ENCODE measurements around the gene SEPTIN8.

Gene SEPTIN8

DNA sequence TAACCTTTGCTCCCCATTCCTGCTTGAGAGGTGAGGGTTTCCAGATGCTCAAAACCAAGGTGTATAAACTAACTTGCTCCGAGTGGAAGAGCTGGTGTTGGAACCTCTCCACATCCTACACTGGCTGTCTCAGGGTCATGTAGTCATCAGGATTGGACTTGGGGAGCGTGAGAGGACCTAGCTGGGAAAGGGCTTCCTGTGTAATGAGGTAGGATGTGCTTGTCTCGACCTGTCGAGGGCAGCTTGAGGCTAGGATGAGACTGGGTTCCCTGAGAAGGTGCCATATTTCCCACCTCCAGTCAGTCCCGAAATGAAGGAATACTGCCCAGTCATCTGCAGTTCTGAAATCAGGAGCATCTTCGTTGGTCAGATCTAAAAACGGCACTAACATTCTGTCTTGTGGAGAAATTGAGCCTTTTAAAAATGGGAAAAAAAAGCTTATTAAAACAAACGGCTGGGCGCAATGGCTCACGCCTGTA, 28.5 kb downstream of the SEPTIN8 start:
- no peak for DNase-seq (ENCODE audit: low read depth in 2 of 2)

DNA sequence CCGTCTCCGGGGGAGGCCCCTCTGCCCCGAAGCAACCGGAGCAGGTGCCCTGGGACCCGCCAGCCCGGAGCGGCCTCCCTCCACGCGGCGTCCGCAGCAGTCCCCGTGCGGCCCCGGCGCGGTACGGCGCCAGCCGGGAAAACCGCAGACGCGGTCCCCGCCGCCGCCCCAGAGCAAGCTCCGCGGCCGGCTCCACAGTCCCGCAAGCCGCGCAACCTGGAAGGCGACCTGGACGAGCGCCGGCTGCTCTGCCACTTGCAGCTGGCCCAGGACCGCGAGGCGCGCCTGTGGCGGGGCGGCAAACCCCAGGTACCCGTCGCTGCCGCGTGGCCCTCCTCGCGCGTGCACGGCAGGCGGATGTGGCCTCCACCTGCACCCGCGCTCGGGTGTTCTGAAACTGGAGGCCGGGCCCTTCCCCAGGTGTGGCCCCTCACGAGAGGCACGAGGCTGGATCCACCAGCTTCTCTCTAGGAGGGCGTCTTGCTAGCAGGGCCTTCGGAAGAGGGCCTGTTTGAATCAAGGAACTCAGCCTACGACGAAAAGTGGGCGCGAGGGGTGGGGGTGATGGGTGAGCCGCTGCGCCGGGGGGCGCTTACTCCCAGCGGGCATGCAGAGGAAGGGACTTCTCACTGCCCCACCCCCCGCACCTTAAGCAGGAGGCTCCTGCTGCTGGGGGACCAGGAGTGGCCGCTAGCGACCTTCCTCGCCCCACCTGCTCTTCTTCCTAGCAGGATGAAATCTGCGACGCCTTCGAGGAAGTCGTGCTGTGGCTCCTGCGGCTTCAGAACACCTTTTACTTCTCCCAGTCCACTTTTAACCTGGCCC, 29.2 kb downstream of the SEPTIN8 start:
- peak in 1 of 2 experiments; percentile 26 for DNase-seq (ENCODE audit: low read depth in 2 of 2)

DNA sequence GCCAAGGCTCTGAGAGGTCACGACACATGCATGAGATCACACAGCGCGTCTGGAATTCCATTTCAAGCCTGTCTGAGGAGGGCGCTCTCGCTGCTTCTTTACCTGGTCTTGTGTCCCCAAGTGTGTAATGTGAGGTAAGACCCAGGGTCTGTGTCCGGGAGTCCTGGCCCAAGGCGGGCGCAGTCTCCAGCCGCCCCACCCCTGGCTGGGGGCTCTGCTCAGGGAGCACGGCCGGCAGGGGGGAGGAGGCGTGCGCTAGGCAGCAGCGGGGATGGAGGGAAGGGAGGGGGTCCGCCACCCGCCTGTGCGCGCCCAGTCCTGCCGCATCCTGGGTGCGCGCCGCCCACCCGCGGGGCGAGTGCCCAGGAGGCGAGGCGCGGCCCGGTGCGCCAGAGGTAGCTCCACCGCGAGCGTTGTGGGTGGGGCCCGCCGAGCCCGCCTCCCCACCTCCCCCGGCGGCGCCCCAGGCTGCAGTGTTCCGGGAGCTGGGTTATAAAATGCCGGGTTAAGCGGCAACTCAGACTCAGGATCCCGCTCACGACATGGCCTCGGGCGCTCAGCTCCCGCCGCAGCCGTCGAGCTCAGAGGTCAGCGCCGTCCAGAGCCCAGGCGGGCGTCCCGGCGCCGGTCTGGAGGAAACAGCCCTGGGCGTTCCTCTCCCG, 30.0 kb downstream of the SEPTIN8 start, which contains the start of gene CCNI2:
TSS of gene CCNI2 (plus strand) at position 473 of the 662 bp plus-strand sequence. CDS start at position 543, 70 bp downstream.
- DNase-seq (ENCODE audit: low read depth in 2 of 2), result peak; percentile 31 to 45

DNA sequence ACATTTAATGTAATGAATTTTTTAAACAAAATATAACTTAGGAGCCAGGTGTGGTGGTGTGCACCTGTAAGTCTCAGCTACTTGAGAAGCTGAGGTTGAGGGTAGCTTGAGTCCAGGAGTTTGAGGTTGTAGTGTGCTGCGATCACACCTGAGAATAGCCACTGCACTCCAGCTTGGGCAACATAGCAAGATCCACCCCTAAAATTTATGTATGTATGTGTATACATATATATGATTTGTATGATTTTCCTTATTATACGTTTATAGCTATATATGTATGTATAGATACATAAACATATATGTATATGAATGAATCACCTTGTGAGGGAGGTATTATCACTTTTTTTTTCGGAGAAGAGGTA, 30.5 kb downstream of the SEPTIN8 start:
- no peak for DNase-seq (ENCODE audit: low read depth in 2 of 2)

DNA sequence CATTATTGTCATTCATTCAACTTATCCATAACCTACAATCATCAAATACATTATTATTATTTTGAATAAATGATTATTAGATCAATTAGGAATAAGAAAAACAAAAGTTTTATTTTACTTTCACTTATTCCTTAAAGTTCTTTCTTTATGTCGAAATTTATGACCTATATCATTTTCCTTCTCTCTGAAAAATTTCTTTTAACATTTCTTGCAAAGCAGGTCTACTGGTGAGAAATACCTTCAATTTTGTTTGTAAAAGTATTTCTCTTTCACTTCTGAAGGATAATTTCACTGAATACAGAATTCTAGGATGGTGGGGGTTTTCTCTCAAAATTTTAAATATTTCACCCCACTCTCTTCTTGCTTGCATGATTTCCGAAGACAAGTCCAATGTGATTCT, 32.4 kb downstream of the SEPTIN8 start:
- DNase-seq (ENCODE audit: low read depth in 2 of 2), result no peak

DNA sequence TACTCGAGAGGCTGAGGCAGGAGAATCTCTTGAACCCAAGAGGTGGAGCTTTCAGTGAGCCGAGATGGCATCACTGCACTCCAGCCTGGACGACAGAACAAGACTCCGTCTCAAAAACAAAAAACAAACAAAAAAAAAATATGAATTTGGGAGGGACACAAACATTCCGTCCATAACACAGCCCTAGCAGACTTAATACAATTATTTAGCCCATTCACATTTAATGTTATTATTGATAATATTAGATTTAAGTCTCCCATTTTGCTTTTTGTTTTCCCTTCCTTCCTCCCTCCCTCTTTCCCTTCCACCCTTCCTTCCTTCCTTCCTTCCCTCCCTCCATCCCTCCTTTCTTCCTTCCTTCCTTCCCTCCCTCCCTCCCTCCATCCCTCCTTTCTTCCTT, 34.4 kb downstream of the SEPTIN8 start:
- no peak for DNase-seq (ENCODE audit: low read depth in 2 of 2)

DNA sequence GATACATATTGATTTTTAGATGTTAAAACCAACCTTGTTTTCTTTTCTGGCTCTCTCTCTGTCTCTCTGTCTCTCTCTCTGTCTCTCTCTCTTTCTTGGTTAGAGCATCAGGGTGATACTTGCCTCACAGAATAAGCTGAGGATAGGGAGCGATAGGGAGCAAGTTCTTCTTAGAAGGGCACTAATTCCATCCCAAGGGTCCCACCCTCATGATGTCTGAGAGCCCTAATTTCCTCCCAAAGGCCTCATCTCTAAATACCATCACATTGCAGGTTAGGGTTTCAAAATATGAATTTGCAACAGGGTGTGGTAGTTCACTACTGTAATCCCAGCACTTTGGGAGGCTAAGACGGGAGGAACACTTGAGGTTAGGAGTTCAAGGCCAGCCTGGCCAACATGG, 34.9 kb downstream of the SEPTIN8 start:
- no peak for DNase-seq (ENCODE audit: low read depth in 2 of 2)

DNA sequence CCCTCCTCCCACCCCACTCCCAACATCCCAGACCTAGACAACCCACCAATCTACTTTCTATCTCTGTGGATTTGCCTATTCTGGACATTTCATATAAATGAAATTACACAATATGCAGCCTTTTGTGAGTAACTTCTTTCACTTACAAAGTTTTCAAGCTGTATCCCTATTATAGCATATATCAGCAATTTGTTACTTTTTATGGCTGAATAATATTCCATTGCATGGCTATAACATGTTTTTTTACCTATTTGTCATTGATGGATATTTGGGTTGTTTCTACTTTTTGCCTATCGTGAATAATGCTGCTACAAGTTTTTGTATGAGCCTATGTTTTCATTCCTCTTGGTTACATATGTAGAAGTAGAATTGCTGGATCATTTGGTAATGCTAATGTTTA, 37.8 kb downstream of the SEPTIN8 start:
- DNase-seq (ENCODE audit: low read depth in 2 of 2), result no peak

DNA sequence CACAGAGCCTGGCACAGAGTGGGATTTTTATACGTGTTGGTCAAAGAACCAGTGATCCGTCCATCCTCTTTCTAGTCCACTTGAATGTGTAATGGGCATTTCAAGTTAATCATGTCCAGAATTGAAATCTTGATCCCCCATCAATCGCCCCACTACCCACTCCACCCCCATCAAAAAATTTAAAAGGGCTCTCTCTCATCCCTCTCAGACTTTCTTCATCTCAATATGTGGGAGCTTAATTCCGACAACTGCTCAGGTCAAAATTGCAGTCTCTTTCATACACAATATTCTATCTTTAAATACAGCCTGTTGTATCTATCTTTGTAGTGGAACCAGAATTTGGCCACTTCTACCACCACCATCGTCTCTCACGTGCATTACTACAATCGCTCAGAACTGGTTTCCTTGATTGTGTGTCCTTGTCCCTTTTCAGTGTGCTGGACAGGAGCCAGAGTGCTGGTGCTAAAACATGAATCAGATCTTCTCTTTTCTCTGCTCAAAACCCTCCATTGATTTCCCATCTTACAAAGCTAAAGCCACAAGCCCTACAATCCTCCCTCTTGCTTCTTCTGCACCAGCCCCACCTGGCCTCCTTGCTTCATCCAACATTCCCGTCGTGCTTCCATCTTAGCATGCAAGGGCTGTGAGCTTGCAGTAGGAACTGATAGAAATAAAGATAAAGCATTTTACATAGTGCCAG, 38.9 kb downstream of the SEPTIN8 start:
- no peak for DNase-seq (ENCODE audit: low read depth in 2 of 2)

DNA sequence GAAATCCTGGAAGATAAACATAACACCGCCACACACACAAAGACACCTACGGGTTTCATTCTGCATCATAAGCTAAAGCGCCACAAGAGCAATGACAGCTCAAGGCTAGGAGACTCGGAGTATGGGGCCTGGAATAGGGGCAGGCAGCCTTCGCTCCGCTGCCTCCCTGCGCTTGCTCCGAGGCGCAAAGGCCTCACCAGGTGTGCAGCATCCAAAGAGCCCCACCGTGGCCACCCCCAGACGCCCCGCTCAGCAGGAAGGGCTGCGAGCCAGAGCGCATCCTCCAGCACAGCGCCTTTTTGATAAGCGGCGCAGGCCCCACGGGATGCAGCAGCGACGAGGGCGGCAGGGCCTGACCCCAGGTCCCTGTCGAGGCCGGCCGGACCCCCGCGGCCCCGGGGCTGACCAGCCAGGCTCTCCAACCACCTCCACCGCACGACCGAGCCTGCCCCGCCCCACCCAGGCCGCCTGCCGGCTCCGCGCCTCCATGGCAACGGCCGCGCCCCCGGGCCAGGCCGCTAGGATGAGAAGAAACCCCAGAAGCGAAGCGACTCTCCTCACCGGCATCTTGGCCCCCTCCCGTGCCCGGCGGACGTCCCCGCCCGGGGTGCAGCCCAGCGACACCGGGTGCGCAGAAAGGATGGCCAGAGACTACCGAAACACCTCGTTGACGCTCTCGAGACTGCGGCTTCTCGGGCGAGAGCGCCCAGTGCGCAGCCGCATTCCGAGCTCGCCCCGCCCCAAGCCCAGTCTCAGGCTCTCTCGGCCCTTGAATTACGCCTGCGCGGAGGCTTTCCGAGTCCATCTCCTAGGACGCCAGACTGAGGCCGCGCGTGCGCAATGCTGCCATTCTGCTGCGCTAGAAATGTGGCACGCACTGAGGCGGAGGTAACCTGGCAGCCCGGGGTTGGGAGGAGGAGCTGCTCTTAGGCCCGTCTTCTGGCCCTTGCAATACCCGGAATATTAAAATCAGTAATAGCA, 39.9 kb downstream of the SEPTIN8 start, which contains the start of gene KIF3A:
TSS of gene KIF3A (minus strand) at position 694 of the 981 bp plus-strand sequence. CDS start at position 567, 127 bp downstream.
- DNase-seq (ENCODE audit: low read depth in 2 of 2), result peak; percentile 97 to 99

DNA sequence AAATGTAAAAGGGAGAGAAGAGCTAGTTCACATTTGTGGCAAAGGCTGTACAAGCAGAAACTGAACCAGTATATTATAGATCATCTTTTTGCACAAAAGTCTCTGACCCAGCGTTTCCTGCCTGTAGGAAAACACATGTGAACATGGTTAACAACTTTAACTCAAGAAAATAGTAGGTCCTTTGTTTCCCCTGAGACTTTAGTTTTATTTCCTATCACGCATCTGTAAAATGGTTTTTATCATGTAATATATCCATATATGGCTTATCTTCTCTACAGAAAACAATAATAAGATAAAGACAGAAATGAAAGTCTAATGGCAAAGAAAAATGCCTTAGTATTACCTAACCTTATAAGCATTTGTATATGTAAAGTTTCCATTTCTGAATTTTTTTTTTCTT, 42.4 kb downstream of the SEPTIN8 start:
- DNase-seq (ENCODE audit: low read depth in 2 of 2), result no peak

DNA sequence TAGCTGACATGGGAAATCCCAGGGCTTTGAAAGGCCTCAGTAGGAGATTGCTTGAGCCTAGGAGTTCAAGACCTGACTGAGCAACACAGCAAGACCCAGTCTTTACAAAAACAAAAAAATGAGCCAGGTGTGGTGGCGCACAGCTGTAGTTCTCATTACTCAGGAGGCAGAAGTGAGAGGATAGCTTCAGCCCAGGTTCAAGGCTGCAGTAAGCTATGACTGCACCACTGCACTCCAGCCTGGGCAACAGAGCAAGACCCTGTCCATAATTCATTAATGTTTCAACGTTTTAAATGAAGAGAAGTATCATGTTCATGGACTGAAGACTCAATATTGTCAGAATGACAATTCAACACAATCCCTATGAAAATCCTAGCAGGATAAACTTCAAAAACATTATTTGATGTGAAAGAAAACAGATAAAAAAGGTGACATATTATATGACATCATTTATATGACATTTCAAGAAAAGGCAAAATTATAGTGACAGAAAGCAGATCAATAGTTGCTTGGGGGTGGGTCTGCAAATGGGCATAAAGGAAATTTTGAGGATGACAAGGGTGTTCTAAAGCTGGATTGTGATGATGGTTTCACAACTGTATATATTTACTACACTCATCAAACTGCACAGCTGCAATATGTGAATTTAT, 43.4 kb downstream of the SEPTIN8 start:
- DNase-seq (ENCODE audit: low read depth in 2 of 2), result no peak

DNA sequence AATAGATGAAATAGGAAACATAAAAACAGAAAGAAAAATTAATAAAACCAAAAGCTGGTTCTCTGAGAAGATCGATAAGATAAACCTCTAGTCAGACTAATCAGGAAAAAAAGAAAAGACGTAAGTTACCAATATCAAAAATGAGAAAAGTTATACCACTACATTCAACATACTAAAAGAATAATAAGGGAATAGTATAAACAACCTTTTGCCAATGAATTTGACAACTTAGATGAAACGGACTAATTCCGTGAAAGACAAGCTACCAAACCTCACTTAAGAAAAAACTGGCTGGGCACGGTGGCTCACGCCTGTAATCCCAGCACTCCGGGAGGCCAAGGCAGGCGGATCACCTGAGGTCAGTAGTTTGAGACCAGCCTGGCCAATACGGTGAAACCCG, 47.1 kb downstream of the SEPTIN8 start:
- DNase-seq (ENCODE audit: low read depth in 2 of 2), result no peak

DNA sequence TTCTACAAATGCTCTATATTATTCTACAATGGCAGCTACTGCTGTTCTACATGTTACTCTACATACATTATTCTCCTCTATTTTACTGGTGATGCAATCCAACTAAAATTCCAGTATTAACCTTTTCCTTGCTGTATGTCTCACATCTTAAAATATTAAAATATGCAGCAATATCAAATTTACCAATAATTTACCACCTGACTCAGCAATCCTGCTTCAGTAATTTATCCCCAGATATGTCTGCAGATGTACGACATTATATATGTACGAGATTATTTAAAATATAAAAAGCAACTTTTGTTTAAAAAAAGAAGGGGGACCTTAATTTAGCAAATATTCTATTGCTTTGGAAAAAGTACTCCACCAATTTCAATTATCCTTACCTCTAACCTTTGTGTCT, 51.3 kb downstream of the SEPTIN8 start:
- DNase-seq (ENCODE audit: low read depth in 2 of 2), result no peak

DNA sequence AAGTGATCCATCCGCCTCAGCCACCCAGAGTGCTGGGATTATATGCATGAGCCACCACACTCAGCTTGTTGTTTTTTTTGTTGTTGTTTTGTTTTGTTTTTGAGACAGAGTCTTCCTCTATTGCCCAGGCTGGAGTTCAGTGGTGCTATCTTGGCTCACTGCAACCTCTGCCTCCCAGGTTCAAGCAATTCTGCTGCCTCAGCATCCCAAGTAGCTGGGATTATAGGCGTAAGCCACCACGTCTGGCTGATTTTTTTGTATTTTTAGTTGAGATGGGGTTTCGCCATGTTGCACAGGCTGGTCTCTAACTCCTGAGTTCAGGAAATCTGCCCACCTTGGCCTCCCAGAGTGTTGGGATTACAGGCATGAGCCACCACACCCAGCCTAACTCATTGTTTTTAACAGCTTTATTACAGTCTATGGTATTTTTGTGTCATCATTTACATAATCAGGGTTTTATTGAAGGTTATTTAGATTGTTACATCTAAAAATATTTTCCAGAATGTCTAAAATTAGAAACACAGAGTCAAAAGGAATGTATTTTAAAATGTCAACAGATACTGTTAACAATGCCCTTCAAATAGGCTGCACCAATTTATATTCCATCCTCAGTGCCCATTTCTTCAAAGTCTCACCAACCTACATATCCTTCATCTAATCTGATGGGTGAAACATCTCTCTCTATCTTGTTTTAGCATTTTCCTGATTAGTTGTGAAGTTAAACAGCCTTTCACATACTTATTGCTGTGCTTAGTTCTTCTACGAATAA, 58.3 kb downstream of the SEPTIN8 start:
- no peak for DNase-seq (ENCODE audit: low read depth in 2 of 2)

DNA sequence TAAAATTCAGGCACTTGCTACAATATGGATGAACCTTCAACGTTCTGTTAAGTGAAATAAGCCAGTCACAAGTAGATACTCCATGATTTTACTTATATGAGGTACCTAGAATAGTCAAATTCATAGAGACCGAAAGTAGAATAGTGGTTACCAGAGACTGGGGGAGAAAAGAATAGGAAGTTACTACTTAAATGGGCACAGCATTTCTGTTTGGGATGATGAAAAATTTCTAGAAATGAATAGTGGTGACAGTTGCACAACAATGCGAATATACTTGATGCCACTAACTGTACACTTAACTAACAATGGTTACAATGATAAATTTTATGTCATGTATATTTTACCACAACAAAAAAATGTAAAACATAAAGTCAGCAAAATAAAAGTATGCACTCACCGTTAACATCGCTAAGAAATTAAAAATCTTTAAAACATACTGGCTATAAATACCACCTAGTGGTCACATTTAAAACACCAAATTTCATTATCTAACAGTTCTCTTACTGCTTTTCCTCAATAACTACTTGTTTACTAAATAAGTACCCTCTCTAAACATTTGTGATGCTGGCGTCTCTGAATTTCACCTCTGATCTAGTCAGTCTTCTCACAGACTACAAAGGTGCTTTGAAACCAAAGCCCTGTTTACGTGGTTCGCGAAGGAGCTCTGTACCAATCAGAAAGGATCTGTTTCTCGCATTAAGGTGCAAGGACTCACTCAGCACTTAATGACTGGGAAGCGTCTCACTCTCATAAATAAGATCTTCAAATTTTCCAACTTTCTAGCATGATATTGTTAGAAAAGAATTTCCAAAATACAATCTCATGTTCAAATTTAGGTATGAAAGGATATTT, 62.4 kb downstream of the SEPTIN8 start:
- DNase-seq (ENCODE audit: low read depth in 2 of 2), result no peak

DNA sequence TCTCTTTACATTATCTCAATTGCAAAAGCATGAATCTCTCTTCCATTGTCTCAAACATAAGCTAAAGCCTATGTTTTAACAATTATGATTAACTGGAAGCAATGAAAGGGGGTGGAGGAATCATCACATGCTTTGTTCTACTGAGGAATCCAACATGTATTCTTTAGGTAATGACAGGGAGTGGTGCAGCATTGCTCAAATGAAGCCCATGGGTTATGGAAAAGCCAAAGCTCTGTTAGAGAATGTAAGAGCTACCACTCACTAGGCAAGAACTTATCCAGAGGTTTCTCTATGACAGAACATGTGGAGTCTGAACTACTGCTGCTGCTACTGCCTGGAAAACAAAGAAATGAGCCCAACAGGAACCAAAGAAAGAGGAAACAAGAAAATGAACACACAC, 68.4 kb downstream of the SEPTIN8 start:
- DNase-seq (ENCODE audit: low read depth in 2 of 2), result no peak

DNA sequence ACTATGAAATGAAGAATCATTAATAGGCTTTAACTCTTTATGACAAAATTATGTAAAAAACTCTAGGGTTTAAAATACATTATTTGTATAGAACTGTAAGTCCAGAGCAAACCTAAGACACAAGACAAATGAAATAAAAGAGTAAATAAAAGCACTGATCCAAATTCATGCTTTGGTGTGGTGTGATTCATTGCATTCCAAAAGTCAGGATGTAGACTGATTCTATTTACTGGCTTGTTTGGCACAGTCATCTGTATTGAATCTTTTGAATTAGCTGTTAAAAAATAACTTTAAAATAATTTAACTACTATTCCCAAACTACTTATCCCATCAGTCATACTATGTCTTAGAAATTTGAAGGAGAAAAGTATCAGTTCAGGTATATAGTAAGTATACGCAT, 72.2 kb downstream of the SEPTIN8 start:
- DNase-seq (ENCODE audit: low read depth in 2 of 2), result no peak

All from stimulated activated CD4-positive, alpha-beta T cell treated with anti-CD3 and anti-CD28 coated beads, Interleukin-12 subunit alpha, Interleukin-12 subunit beta, amount 100 ng/mL, for 24 hours (primary cell).